Stomach (tissue), 9 donors: ENCODE results near the gene TMEFF2. TPM values are rescaled to one million over a fixed set of nuclear protein-coding genes. Genes with fewer than 3 reads are reported as not detected.

ENCODE experiments used
- DNase-seq, 2 donors: peaks; one replicate each; pipeline versions ENCODE4 v3.0.0 to v3.0.0-alpha.2; 2013 to 2019
- H3K27ac ChIP-seq, 5 donors: fragments of 200-600 bp in 4 of 5; sonication (generic) in 4 of 5; one replicate each; pipeline ENCODE4 v1.5.1; 2013 to 2019; ENCODE audit warnings: mild to moderate bottlenecking in 1 of 5, moderate library complexity in 1 of 5
- H3K27me3 ChIP-seq, 3 donors: fragments of 200-600 bp; sonication (generic); one replicate each; pipeline ENCODE4 v1.5.1; 2017 to 2019; ENCODE audit warnings: mixed run types in 1 of 3
- H3K36me3 ChIP-seq, 4 donors: fragments of 200-600 bp; sonication (generic); 1 replicate in 3 of 4; 2 replicates in 1 of 4; pipeline ENCODE4 v1.5.1; 2016 to 2019
- H3K4me1 ChIP-seq, 4 donors: fragments of 200-600 bp; sonication (generic); one replicate each; pipeline ENCODE4 v1.5.1; 2016 to 2019
- H3K4me3 ChIP-seq, 4 donors: fragments of 200-600 bp; sonication (generic) in 3 of 4; one replicate each; pipeline ENCODE4 v1.5.1; 2016 to 2019; ENCODE audit warnings: mild to moderate bottlenecking in 1 of 4
- H3K9me3 ChIP-seq, 4 donors: fragments of 200-600 bp; sonication (generic); one replicate each; pipeline ENCODE4 v1.5.1; 2016 to 2019
- EP300 ChIP-seq: sonication (generic); formaldehyde crosslinking; IDR thresholded peaks from one replicate; pipeline ENCODE4 v1.6.1; 2017; ENCODE audit warnings: antibody characterized with exemption
- POLR2A ChIP-seq, 4 donors: fragments of 450-650 bp; IDR thresholded peaks; one replicate each; pipeline ENCODE4 v1.6.1; 2016; ENCODE audit warnings: antibody characterized with exemption in 4 of 4, control low read depth in 2 of 4, mild to moderate bottlenecking in 1 of 4, moderate library complexity in 1 of 4
- POLR2AphosphoS5 ChIP-seq, 3 donors: sonication (generic); formaldehyde crosslinking; IDR thresholded peaks; one replicate each; pipeline ENCODE4 v1.6.1; 2016; ENCODE audit warnings: antibody characterized with exemption in 3 of 3
- WGBS, 5 donors: extraction: QIAGEN DNeasy Blood & Tissue Kit in 3 of 5; methylation state at CpG; one replicate each; pipeline versions ENCODE4 v1.1.5 to v1.1.7; 2013 to 2018; 5-methylcytosine and 5-hydroxymethylcytosine counted together
- intact Hi-C: fragments of 100-400 bp; cut with DNase I; formaldehyde crosslinking; loops from one replicate; pipeline ENCODE4 v1.15.1; 2023; ENCODE audit warnings: low total_unique reads
- polyA plus RNA-seq, 3 donors: library from polyadenylated mRNA; stranded (reverse); fragments of 200-250 nt; gene quantifications; one replicate each; pipeline ENCODE4 v1.2.3, GENCODE V29; 2013
- total RNA-seq, 5 donors: library from RNA; depleted of rRNA; stranded (reverse); fragments of >200 nt; gene quantifications; one replicate each; pipeline versions ENCODE4 v1.1.0 to v1.2.3, GENCODE V29; 2014 to 2016
- TF ChIP-seq, protein P1 (sequence below), 7 experiments: fragments of 450-650 bp in 4 of 7; fragments of 200-600 bp in 3 of 7; sonication (generic) in 3 of 7; IDR thresholded peaks; one replicate each; pipeline ENCODE4 v1.5.1; 2016 to 2019; ENCODE audit warnings: antibody characterized with exemption in 7 of 7, control low read depth in 2 of 7, mild to moderate bottlenecking in 1 of 7
- donor health status: healthy with polysubstance abuse.
- donor health status: Bipolar disorder and iron deficiency.
- donor health status: healthy.

Gene TMEFF2
- total and polyA plus RNA-seq, 8 donors = 0.23 to 0.50 (median 0.37) TPM; not detected in 3

DNA sequence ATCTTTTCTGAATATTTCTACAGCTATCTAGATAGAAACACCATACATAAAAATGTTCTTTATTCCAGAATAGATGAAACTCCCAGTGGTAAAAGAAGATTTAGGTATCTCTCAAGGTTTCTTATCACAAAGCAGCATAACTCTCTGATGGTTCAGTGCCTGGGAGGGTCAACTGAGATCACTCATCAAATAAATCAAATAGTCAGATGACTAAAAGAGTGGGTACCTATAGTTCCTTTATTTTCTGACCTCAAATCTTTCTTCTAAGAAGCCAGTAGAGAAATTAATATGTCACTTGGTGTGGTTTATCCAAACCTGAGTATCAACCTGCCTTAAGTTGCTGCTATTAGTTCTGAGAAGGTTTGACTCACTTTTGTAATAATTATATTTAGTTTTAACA is 120.9 kb downstream of the TMEFF2 start:
- H3K9me3 ChIP-seq = no peaks in the 10 kb centered on the region
- intact Hi-C loops = no loop called here
- no peak overlapping the region for H3K27ac ChIP-seq
- no peak for TF ChIP-seq EP300
- TF ChIP-seq POLR2AphosphoS5 (IDR thresholded peaks at IDR 0.05) = no peak
- TF ChIP-seq, protein P1, sequence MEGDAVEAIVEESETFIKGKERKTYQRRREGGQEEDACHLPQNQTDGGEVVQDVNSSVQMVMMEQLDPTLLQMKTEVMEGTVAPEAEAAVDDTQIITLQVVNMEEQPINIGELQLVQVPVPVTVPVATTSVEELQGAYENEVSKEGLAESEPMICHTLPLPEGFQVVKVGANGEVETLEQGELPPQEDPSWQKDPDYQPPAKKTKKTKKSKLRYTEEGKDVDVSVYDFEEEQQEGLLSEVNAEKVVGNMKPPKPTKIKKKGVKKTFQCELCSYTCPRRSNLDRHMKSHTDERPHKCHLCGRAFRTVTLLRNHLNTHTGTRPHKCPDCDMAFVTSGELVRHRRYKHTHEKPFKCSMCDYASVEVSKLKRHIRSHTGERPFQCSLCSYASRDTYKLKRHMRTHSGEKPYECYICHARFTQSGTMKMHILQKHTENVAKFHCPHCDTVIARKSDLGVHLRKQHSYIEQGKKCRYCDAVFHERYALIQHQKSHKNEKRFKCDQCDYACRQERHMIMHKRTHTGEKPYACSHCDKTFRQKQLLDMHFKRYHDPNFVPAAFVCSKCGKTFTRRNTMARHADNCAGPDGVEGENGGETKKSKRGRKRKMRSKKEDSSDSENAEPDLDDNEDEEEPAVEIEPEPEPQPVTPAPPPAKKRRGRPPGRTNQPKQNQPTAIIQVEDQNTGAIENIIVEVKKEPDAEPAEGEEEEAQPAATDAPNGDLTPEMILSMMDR (IDR thresholded peaks at IDR 0.05) = no peak
- TF ChIP-seq POLR2A (IDR thresholded peaks at IDR 0.05) = no peak
- no peak overlapping the region for H3K4me3 ChIP-seq
- H3K27me3 ChIP-seq = no peaks in the 10 kb centered on the region
- peaks cover 0 to 9% (median 0%) of the 10 kb centered on the region in 4 donors for H3K4me1 ChIP-seq
- no peaks in the 10 kb centered on the region for H3K36me3 ChIP-seq
- DNase-seq = no peak

DNA sequence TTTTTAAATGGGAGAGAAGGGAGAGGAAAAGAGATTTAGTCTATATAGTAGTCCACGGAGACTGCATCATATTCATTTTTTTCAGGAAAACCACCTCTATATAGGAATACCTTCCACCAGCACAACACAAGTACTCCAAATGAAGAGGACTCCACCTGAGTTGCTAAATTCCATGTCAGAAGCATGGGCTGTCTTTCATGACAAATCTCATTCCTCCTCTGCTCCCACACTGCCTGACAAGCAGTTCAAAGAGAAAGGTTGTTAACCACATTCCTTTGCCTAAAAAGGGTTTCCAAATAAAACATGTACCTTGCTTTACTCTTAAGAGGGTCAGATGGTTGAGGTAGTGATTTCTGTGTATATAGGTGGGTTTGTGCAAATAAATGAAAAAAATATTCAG is 122.0 kb downstream of the TMEFF2 start:
- no peak overlapping the region for H3K27ac ChIP-seq
- H3K4me1 ChIP-seq = peaks cover 0 to 9% (median 0%) of the 10 kb centered on the region in 4 donors
- no peak for DNase-seq
- 65 to 81% (median 69%) methylated on average over 1 of the region's 1 CpG for WGBS, 5 donors
- no peaks in the 10 kb centered on the region for H3K27me3 ChIP-seq
- H3K9me3 ChIP-seq = no peaks in the 10 kb centered on the region
- intact Hi-C loops = no loop called here
- H3K4me3 ChIP-seq = no peak overlapping the region
- H3K36me3 ChIP-seq = no peaks in the 10 kb centered on the region
- TF ChIP-seq POLR2A (IDR thresholded peaks at IDR 0.05) = no peak
- TF ChIP-seq, protein P1 (IDR thresholded peaks at IDR 0.05) = no peak
- no peak for TF ChIP-seq POLR2AphosphoS5 (IDR thresholded peaks at IDR 0.05)
- no peak for TF ChIP-seq EP300

DNA sequence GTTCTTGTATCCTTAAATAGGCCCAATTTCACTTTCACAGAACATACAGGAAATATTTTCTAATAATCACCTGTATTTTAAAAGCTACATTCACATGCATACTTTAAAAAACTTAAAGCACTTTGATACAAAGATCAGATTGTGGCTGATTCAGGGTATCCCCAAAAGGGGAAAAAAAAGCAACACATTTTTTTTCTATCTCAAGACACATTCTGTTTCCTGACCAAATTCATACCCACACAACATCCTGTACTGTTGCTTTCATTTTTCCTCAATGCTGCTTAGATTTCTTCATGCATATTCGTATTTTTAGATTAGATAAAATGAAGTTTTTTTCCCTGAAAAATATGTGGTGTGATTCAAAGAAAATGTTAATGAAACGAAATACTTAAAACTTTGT is 122.5 kb downstream of the TMEFF2 start:
- Histone ChIP-seq H3K27me3 (no peaks in the 10 kb centered on the region), H3K4me3 (no peak overlapping the region), H3K36me3 (no peaks in the 10 kb centered on the region), H3K27ac (no peak overlapping the region), H3K4me1 (peaks cover 0 to 9% (median 0%) of the 10 kb centered on the region in 4 donors), H3K9me3 (no peaks in the 10 kb centered on the region)
- DNase-seq = no peak
- intact Hi-C loops = no loop called here
- WGBS, 5 donors = 41 to 58% (median 52%) methylated on average over 2 of the region's 2 CpGs
- no peak for TF ChIP-seq EP300
- TF ChIP-seq POLR2A (IDR thresholded peaks at IDR 0.05) = no peak
- no peak for TF ChIP-seq POLR2AphosphoS5 (IDR thresholded peaks at IDR 0.05)
- TF ChIP-seq, protein P1 (IDR thresholded peaks at IDR 0.05) = no peak

DNA sequence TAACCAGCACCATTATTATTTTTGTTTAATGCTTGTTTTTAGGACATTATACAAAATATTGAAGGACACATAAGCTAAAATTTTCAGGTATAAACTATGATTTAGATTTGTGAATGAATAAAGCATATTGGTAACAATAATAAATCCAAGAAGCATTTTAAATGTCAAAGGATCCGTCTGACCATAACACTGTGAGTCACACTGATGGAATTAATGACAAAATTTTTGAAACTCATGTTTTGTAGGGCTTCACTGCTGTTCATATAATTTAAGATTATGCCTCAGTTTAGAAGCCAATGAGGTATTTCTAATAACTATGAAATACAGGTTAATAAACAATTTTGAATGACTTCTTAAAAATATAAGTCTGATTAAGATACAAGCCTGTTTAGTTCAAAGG is 124.6 kb downstream of the TMEFF2 start:
- Histone ChIP-seq H3K4me1 (peaks cover 0 to 9% (median 0%) of the 10 kb centered on the region in 4 donors), H3K9me3 (no peaks in the 10 kb centered on the region), H3K27me3 (no peaks in the 10 kb centered on the region), H3K4me3 (no peak overlapping the region), H3K27ac (no peak overlapping the region), H3K36me3 (no peaks in the 10 kb centered on the region)
- no peak for DNase-seq
- TF ChIP-seq EP300 (no peak), POLR2AphosphoS5 (IDR thresholded peaks at IDR 0.05) (no peak), POLR2A (IDR thresholded peaks at IDR 0.05) (no peak)
- TF ChIP-seq, protein P1 (IDR thresholded peaks at IDR 0.05) = no peak
- intact Hi-C loops = no loop called here
- 73 to 89% (median 77%) methylated on average over 1 of the region's 1 CpG for WGBS, 5 donors
